T-helper 1 cell treated with Interleukin-12 subunit alpha and Interleukin-12 subunit beta and Interleukin-4 antibody, amounts not matched to agents 30 μg/mL and 1 μg/mL, for 36 hours (primary cell): ENCODE results near the gene ZFYVE28.
A peak's percentile ranks its signal among the peaks of the same experiment; 100 is the strongest.

Experiments
- H3K27ac Mint-ChIP-seq: one replicate; pipeline ENCODE4 v1.8.0; 2021; ENCODE audit warnings: mild to moderate bottlenecking, mixed read lengths
- H3K27me3 Mint-ChIP-seq: one replicate; pipeline ENCODE4 v1.8.0; 2021; ENCODE audit warnings: low read depth, mixed read lengths
- H3K36me3 Mint-ChIP-seq: one replicate; pipeline ENCODE4 v1.8.0; 2021; ENCODE audit warnings: low read depth, mixed read lengths
- H3K4me1 Mint-ChIP-seq: one replicate; pipeline ENCODE4 v1.8.0; 2021; ENCODE audit warnings: low read depth, mixed read lengths
- H3K4me3 Mint-ChIP-seq: one replicate; pipeline ENCODE4 v1.8.0; 2021; ENCODE audit warnings: mild to moderate bottlenecking, moderate library complexity, mixed read lengths
- H3K9me3 Mint-ChIP-seq: one replicate; pipeline ENCODE4 v1.8.0; 2021; ENCODE audit warnings: mixed read lengths

The ZFYVE28 gene

GRCh38 chr4:2331519-2332200 lies 86.8 kb downstream of the ZFYVE28 start:
- no peak overlapping the region for H3K4me3 Mint-ChIP-seq
- peaks cover 11% of the 10 kb centered on the region for H3K36me3 Mint-ChIP-seq
- H3K27me3 Mint-ChIP-seq: peaks cover 3% of the 10 kb centered on the region
- H3K9me3 Mint-ChIP-seq: peaks cover 18% of the 10 kb centered on the region
- no peaks in the 10 kb centered on the region for H3K4me1 Mint-ChIP-seq
- H3K27ac Mint-ChIP-seq: no peak overlapping the region

GRCh38 chr4:2331043-2331420 lies 87.4 kb downstream of the ZFYVE28 start:
- Mint-ChIP-seq H3K4me3 (no peak overlapping the region), H3K27ac (no peak overlapping the region), H3K27me3 (peaks cover 3% of the 10 kb centered on the region), H3K4me1 (no peaks in the 10 kb centered on the region), H3K9me3 (peaks cover 18% of the 10 kb centered on the region), H3K36me3 (peaks cover 11% of the 10 kb centered on the region)

GRCh38 chr4:2330091-2331042 lies 88.1 kb downstream of the ZFYVE28 start:
- H3K4me1 Mint-ChIP-seq: no peaks in the 10 kb centered on the region
- peaks cover 10% of the 10 kb centered on the region for H3K27me3 Mint-ChIP-seq
- peaks cover 11% of the 10 kb centered on the region for H3K36me3 Mint-ChIP-seq
- H3K4me3 Mint-ChIP-seq: no peak overlapping the region
- peaks cover 18% of the 10 kb centered on the region for H3K9me3 Mint-ChIP-seq
- H3K27ac Mint-ChIP-seq: no peak overlapping the region

- Mint-ChIP-seq H3K27me3 (peaks cover 13% of the 10 kb centered on the region), H3K4me3 (no peak overlapping the region), H3K9me3 (peaks cover 21% of the 10 kb centered on the region), H3K27ac (no peak overlapping the region), H3K36me3 (peaks cover 11% of the 10 kb centered on the region), H3K4me1 (no peaks in the 10 kb centered on the region)
Observed at GRCh38 chr4:2327579-2327978, 90.9 kb downstream of the ZFYVE28 start.

- H3K36me3 Mint-ChIP-seq: peaks cover 11% of the 10 kb centered on the region
- H3K4me1 Mint-ChIP-seq: no peaks in the 10 kb centered on the region
- peaks cover 13% of the 10 kb centered on the region for H3K27me3 Mint-ChIP-seq
- H3K9me3 Mint-ChIP-seq: peaks cover 21% of the 10 kb centered on the region
- no peak overlapping the region for H3K4me3 Mint-ChIP-seq
- no peak overlapping the region for H3K27ac Mint-ChIP-seq
Observed at GRCh38 chr4:2324891-2325290, 93.6 kb downstream of the ZFYVE28 start.

GRCh38 chr4:2322841-2323240 lies 95.6 kb downstream of the ZFYVE28 start:
- Mint-ChIP-seq H3K27me3 (peaks cover 10% of the 10 kb centered on the region), H3K4me1 (no peaks in the 10 kb centered on the region), H3K36me3 (peaks cover 3% of the 10 kb centered on the region), H3K4me3 (no peak overlapping the region), H3K27ac (no peak overlapping the region), H3K9me3 (peaks cover 8% of the 10 kb centered on the region)

- Mint-ChIP-seq H3K9me3 (peaks cover 3% of the 10 kb centered on the region), H3K27ac (no peak overlapping the region), H3K4me1 (no peaks in the 10 kb centered on the region), H3K36me3 (no peaks in the 10 kb centered on the region), H3K27me3 (peaks cover 10% of the 10 kb centered on the region), H3K4me3 (no peak overlapping the region)
Observed at GRCh38 chr4:2322227-2322626, 96.2 kb downstream of the ZFYVE28 start.

- Mint-ChIP-seq H3K4me1 (no peaks in the 10 kb centered on the region), H3K9me3 (peaks cover 3% of the 10 kb centered on the region), H3K36me3 (no peaks in the 10 kb centered on the region), H3K27me3 (peaks cover 10% of the 10 kb centered on the region), H3K27ac (no peak overlapping the region), H3K4me3 (no peak overlapping the region)
Observed at GRCh38 chr4:2321279-2322196, 96.9 kb downstream of the ZFYVE28 start.

GRCh38 chr4:2320746-2321145 lies 97.7 kb downstream of the ZFYVE28 start:
- Mint-ChIP-seq H3K36me3 (no peaks in the 10 kb centered on the region), H3K27me3 (peaks cover 12% of the 10 kb centered on the region), H3K4me1 (no peaks in the 10 kb centered on the region), H3K27ac (peak overlapping the region; percentile 11), H3K4me3 (no peak overlapping the region), H3K9me3 (peaks cover 3% of the 10 kb centered on the region)

GRCh38 chr4:2320152-2320551 lies 98.3 kb downstream of the ZFYVE28 start:
- H3K36me3 Mint-ChIP-seq: no peaks in the 10 kb centered on the region
- H3K4me3 Mint-ChIP-seq: no peak overlapping the region
- no peaks in the 10 kb centered on the region for H3K4me1 Mint-ChIP-seq
- peaks cover 3% of the 10 kb centered on the region for H3K9me3 Mint-ChIP-seq
- H3K27ac Mint-ChIP-seq: no peak overlapping the region
- peaks cover 9% of the 10 kb centered on the region for H3K27me3 Mint-ChIP-seq

- Mint-ChIP-seq H3K27me3 (peaks cover 8% of the 10 kb centered on the region), H3K9me3 (peaks cover 5% of the 10 kb centered on the region), H3K4me1 (no peaks in the 10 kb centered on the region), H3K36me3 (no peaks in the 10 kb centered on the region), H3K4me3 (no peak overlapping the region), H3K27ac (no peak overlapping the region)
Observed at GRCh38 chr4:2318885-2319284, 99.6 kb downstream of the ZFYVE28 start.

- Mint-ChIP-seq H3K36me3 (no peaks in the 10 kb centered on the region), H3K27ac (no peak overlapping the region), H3K9me3 (peaks cover 5% of the 10 kb centered on the region), H3K27me3 (peaks cover 8% of the 10 kb centered on the region), H3K4me3 (no peak overlapping the region), H3K4me1 (no peaks in the 10 kb centered on the region)
Observed at GRCh38 chr4:2318476-2318875, 100.0 kb downstream of the ZFYVE28 start.

- Mint-ChIP-seq H3K4me1 (no peaks in the 10 kb centered on the region), H3K27ac (no peak overlapping the region), H3K27me3 (peaks cover 13% of the 10 kb centered on the region), H3K4me3 (no peak overlapping the region), H3K9me3 (peaks cover 11% of the 10 kb centered on the region), H3K36me3 (peaks cover 3% of the 10 kb centered on the region)
Observed at GRCh38 chr4:2313366-2313765, 105.1 kb downstream of the ZFYVE28 start.

GRCh38 chr4:2306773-2307410 lies 111.6 kb downstream of the ZFYVE28 start:
- no peaks in the 10 kb centered on the region for H3K4me1 Mint-ChIP-seq
- H3K27me3 Mint-ChIP-seq: peaks cover 5% of the 10 kb centered on the region
- H3K9me3 Mint-ChIP-seq: peaks cover 9% of the 10 kb centered on the region
- no peak overlapping the region for H3K27ac Mint-ChIP-seq
- H3K4me3 Mint-ChIP-seq: no peak overlapping the region
- peaks cover 3% of the 10 kb centered on the region for H3K36me3 Mint-ChIP-seq
